Testis (tissue), 3 donors: Measurements from ENCODE around the gene NETO1. TPM values are rescaled to one million over a fixed set of nuclear protein-coding genes. Genes with fewer than 3 reads are reported as not detected.

ENCODE experiments used
- DNase-seq: peaks from one replicate; pipeline ENCODE4 v3.0.0-alpha.2; 2019
- H3K27ac ChIP-seq, 2 donors: fragments of 200-600 bp; sonication (generic); one replicate each; pipeline ENCODE4 v1.5.1; 2019
- H3K27me3 ChIP-seq: fragments of 200-600 bp; sonication (generic); one replicate; pipeline ENCODE4 v1.5.1; 2019
- H3K36me3 ChIP-seq: fragments of 200-600 bp; sonication (generic); one replicate; pipeline ENCODE4 v1.5.1; 2017; ENCODE audit warnings: low read depth; ENCODE audit errors: missing control alignments
- H3K4me1 ChIP-seq: fragments of 200-600 bp; sonication (generic); one replicate; pipeline ENCODE4 v1.5.1; 2019
- H3K4me3 ChIP-seq, 2 donors: fragments of 200-600 bp; sonication (generic); one replicate each; pipeline ENCODE4 v1.5.1; 2017 to 2019
- H3K9me3 ChIP-seq: fragments of 200-600 bp; sonication (generic); one replicate; pipeline ENCODE4 v1.5.1; 2017
- POLR2A ChIP-seq: fragments of 450-650 bp; IDR thresholded peaks from one replicate; pipeline ENCODE4 v1.6.1; 2017; ENCODE audit warnings: antibody characterized with exemption, mild to moderate bottlenecking, moderate library complexity
- WGBS, 2 donors: methylation state at CpG; one replicate each; pipeline ENCODE4 v1.1.5; 2018; 5-methylcytosine and 5-hydroxymethylcytosine counted together
- intact Hi-C: fragments of 100-400 bp; cut with DNase I; formaldehyde crosslinking; loops from one replicate; pipeline ENCODE4 v1.15.1; 2023; ENCODE audit warnings: low total_unique reads
- polyA plus RNA-seq: library from polyadenylated mRNA; stranded (reverse); fragments of 350-450 nt; fragmentation: Illumina TruSeq; extraction: RNeasy Lipid Tissue Mini Kit (QIAGEN cat#74804); gene quantifications from one replicate; pipeline ENCODE4 v1.2.3, GENCODE V29; 2014; ENCODE audit warnings: low read depth, low replicate concordance; ENCODE audit not compliant: insufficient read depth
- total RNA-seq, 2 donors: library from RNA; depleted of rRNA; stranded (reverse); fragments of >200 nt; gene quantifications; one replicate each; pipeline ENCODE4 v1.2.3, GENCODE V29; 2016
- TF ChIP-seq, protein P1 (sequence below), 3 experiments: fragments of 450-650 bp in 2 of 3; fragments of 200-600 bp in 1 of 3; sonication (generic) in 1 of 3; IDR thresholded peaks; one replicate each; pipeline ENCODE4 v1.5.1; 2016 to 2019; ENCODE audit warnings: antibody characterized with exemption in 3 of 3, mild to moderate bottlenecking in 2 of 3, moderate library complexity in 1 of 3

Gene NETO1
- total and polyA plus RNA-seq, 3 donors from 2014 or later: 0.83 to 5.5 (median 4.2) TPM

DNA sequence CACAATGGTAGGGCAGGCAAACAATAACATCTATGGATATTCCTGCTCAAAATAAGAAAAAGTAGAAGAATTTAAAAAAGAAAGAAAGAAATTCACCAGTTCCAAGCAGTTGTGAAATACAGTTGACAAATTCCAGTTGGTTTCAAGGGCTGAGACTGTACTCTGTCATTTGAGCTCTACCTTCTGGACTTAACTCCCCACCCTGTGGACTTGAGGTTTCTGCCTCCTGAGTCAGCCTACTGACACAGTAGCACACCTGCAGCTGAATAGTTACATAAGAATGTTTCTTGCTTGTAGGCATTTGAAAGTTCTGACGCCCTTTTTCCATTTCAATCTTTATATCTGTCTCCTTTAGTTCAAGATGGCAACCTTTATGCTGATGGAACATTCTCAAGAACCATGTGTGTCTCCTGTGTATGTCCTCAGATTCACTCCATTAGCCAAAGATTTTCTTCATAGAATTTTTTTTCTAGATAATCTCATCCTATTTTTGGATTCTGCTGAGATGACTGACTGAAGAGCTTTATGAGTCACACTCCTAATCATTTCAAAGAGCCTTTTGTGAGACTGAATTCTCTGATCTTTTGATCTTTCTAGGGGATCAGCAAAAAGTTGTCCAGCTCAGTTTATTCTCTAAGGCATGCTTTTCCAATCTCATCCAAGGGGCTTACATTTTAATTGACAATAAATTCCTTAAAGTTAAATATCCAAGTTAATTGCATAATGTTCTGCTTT lies 19.1 kb downstream of the NETO1 start:
- no peak for DNase-seq
- no peak for TF ChIP-seq POLR2A
- TF ChIP-seq, protein P1, sequence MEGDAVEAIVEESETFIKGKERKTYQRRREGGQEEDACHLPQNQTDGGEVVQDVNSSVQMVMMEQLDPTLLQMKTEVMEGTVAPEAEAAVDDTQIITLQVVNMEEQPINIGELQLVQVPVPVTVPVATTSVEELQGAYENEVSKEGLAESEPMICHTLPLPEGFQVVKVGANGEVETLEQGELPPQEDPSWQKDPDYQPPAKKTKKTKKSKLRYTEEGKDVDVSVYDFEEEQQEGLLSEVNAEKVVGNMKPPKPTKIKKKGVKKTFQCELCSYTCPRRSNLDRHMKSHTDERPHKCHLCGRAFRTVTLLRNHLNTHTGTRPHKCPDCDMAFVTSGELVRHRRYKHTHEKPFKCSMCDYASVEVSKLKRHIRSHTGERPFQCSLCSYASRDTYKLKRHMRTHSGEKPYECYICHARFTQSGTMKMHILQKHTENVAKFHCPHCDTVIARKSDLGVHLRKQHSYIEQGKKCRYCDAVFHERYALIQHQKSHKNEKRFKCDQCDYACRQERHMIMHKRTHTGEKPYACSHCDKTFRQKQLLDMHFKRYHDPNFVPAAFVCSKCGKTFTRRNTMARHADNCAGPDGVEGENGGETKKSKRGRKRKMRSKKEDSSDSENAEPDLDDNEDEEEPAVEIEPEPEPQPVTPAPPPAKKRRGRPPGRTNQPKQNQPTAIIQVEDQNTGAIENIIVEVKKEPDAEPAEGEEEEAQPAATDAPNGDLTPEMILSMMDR (IDR thresholded peaks at IDR 0.05): no peak
- Histone ChIP-seq H3K27ac (no peak overlapping the region), H3K4me1 (no peaks in the 10 kb centered on the region), H3K9me3 (no peaks in the 10 kb centered on the region), H3K27me3 (no peaks in the 10 kb centered on the region), H3K36me3 (no peaks in the 10 kb centered on the region), H3K4me3 (no peak overlapping the region)
- 47 to 83% methylated on average over 1 of the region's 1 CpG for WGBS, 2 donors
- intact Hi-C loops: no loop called here

DNA sequence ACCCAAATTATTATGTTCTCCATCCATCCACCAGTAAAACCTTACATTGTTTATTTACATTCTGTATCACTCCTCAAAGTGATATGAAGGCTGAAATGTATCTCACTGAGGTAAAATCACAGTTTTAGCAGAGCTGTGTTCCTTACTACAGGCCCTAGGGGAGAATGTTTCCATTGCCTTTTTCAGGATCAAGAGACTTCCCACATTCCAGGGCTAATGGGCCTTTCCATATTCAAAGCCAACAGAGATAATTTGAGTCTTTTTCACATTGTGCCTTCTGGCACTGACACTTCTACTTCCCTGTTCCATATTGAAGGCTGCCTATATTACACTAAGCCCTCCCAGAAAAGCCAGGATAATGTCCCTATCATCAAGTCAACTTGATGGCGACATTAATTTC lies 20.0 kb downstream of the NETO1 start:
- no peaks in the 10 kb centered on the region for H3K27me3 ChIP-seq
- 94 to 100% methylated on average over 1 of the region's 1 CpG for WGBS, 2 donors
- no peaks in the 10 kb centered on the region for H3K36me3 ChIP-seq
- no peaks in the 10 kb centered on the region for H3K9me3 ChIP-seq
- no peaks in the 10 kb centered on the region for H3K4me1 ChIP-seq
- no peak for DNase-seq
- no peak overlapping the region for H3K4me3 ChIP-seq
- no peak for TF ChIP-seq POLR2A
- TF ChIP-seq, protein P1 (IDR thresholded peaks at IDR 0.05): no peak
- intact Hi-C loops: no loop called here
- H3K27ac ChIP-seq: no peak overlapping the region

DNA sequence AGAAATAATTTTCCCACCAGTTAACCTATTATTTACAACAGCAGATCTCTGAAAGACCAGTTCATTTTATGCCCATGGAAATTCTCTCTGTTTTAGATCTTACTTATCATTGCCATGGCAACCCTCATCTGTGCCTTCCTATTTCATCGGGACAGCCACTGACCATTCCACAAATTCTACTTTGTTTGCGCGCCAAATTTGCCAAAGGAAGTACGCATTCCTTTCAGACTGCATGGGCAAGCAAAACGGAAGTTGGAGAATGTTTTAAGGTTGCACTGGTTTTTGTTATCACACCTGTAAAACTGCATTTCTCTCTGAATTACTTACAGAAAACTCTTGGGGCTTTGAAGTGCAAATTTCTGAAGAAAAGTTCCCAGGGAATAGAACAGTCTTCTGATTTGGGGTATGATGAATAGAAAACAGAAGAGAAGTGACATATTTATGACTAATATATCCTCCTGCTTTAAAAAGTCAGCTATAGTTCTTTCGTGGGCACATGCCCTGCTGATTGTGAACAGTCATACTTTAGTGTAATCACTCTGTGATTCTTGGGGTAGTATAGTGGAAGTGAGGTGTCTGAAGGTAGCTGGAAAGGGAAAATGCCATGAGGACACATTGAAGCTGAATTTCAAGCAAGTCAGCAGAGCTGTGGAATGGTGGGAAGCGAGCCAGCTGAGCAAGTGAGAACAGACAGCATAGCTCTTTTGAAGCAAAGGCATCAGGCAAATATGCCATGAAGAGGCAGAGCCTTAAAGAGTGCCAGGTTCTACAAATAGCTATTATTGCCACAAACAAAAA lies 20.9 kb downstream of the NETO1 start:
- no peak for DNase-seq
- Histone ChIP-seq H3K36me3 (no peaks in the 10 kb centered on the region), H3K4me1 (no peaks in the 10 kb centered on the region), H3K27ac (no peak overlapping the region), H3K4me3 (no peak overlapping the region), H3K27me3 (no peaks in the 10 kb centered on the region), H3K9me3 (no peaks in the 10 kb centered on the region)
- WGBS, 2 donors: 72 to 74% methylated on average over 7 of the region's 7 CpGs
- intact Hi-C loops: no loop called here
- TF ChIP-seq, protein P1 (IDR thresholded peaks at IDR 0.05): no peak
- TF ChIP-seq POLR2A: no peak

DNA sequence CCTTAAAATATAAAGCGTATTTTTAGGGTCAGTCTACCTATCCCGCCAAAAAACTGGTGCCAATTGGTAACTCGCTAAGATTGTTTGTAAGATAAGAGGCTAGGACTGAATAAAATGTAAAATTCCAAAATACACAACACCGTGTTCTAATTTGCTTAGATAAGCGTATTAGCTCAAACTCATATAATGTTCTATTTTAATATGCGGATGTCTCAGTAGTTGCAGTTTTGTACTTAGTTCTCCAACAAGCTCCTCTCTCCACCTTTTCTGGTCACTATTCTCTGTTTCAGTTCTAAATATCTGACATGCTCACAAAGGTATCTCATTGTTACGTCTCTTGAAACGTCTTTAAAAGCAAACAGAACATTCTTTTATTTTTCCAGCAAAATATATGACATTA lies 24.0 kb downstream of the NETO1 start:
- TF ChIP-seq, protein P1 (IDR thresholded peaks at IDR 0.05): no peak
- no peak for TF ChIP-seq POLR2A
- H3K9me3 ChIP-seq: no peaks in the 10 kb centered on the region
- no peak for DNase-seq
- 81 to 82% methylated on average over 8 of the region's 8 CpGs for WGBS, 2 donors
- no peaks in the 10 kb centered on the region for H3K27me3 ChIP-seq
- no peaks in the 10 kb centered on the region for H3K4me1 ChIP-seq
- intact Hi-C loops: no loop called here
- H3K27ac ChIP-seq: no peak overlapping the region
- no peak overlapping the region for H3K4me3 ChIP-seq
- H3K36me3 ChIP-seq: no peaks in the 10 kb centered on the region
